ENCODE results near the gene OCSTAMP.

The OCSTAMP gene

GRCh38 chr20:46509523-46509922, 40.9 kb downstream of the OCSTAMP start:
- TF ChIP-seq, protein P1, sequence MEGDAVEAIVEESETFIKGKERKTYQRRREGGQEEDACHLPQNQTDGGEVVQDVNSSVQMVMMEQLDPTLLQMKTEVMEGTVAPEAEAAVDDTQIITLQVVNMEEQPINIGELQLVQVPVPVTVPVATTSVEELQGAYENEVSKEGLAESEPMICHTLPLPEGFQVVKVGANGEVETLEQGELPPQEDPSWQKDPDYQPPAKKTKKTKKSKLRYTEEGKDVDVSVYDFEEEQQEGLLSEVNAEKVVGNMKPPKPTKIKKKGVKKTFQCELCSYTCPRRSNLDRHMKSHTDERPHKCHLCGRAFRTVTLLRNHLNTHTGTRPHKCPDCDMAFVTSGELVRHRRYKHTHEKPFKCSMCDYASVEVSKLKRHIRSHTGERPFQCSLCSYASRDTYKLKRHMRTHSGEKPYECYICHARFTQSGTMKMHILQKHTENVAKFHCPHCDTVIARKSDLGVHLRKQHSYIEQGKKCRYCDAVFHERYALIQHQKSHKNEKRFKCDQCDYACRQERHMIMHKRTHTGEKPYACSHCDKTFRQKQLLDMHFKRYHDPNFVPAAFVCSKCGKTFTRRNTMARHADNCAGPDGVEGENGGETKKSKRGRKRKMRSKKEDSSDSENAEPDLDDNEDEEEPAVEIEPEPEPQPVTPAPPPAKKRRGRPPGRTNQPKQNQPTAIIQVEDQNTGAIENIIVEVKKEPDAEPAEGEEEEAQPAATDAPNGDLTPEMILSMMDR (conservative IDR thresholded peaks at IDR 0.05): no peak

DNA sequence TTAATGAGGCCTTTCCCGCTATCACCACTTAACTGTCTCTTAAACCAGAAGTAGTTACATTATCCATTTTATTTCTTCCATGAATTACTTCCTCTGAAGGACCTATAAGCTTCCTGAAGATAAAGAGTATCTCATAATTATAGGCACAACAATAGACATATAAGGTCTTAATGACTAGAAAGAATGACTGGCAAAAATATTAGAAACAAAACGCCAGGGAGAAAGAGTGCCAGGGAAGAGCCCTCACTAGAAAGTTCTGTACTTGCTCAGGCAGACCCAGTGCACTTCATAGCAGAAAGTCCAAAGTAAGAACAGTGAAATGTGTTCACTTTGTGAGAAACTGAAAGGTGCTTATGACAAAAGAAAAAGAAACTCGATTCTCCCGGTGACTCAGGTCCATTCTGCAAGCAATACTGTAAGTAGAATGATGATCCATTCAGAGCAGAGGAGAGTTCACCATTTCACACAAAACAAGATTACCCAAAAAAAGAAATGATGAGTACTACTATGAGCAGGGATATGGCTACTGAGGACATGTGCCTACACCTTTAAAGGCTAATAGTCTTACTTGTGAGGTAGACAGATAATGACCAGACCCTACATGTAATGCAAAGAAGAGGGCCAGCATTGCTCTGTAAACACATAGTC, 42.6 kb downstream of the OCSTAMP start:
- no peak overlapping the region for H3K27ac ChIP-seq
- TF ChIP-seq, protein P1 (conservative IDR thresholded peaks at IDR 0.05): no peak

More at GRCh38 chr20:46509523-46509922, 40.9 kb downstream of the OCSTAMP start:
- no peak overlapping the region for H3K27ac ChIP-seq

DNA sequence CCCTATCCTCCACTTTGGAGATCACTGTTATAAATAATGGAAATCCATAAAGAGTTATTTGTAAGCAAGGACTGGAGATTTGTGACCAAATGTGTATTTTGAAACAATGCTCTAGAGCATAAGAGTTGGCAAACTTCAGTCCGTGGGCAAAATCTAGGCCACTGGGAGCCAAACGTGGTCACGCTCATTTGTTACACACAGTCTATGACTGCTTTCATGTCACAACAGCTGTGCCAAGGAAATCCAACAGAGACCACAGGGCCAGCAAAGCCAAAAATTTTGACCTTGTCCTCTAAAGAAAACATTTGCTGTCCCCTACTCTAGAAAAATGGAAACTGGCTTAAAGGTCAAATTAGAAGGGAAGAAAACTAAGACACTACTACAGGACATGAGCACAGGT, 44.9 kb downstream of the OCSTAMP start:
- TF ChIP-seq, protein P1 (conservative IDR thresholded peaks at IDR 0.05): no peak
- no peak overlapping the region for H3K27ac ChIP-seq

GRCh38 chr20:46501961-46502360, 48.5 kb downstream of the OCSTAMP start:
- TF ChIP-seq, protein P1 (conservative IDR thresholded peaks at IDR 0.05): no peak

GRCh38 chr20:46501337-46501942, 49.0 kb downstream of the OCSTAMP start:
- TF ChIP-seq, protein P1 (conservative IDR thresholded peaks at IDR 0.05): no peak
- H3K27ac ChIP-seq: no peak overlapping the region

More at GRCh38 chr20:46501961-46502360, 48.5 kb downstream of the OCSTAMP start:
- H3K27ac ChIP-seq: no peak overlapping the region

GRCh38 chr20:46494077-46494476, 56.4 kb downstream of the OCSTAMP start:
- no peak overlapping the region for H3K27ac ChIP-seq
- TF ChIP-seq, protein P1 (conservative IDR thresholded peaks at IDR 0.05): no peak

GRCh38 chr20:46491354-46491753, 59.1 kb downstream of the OCSTAMP start:
- TF ChIP-seq, protein P1 (conservative IDR thresholded peaks at IDR 0.05): no peak
- H3K27ac ChIP-seq: no peak overlapping the region

Data from VCaP (cell line).